SK-N-SH (cell line): Measurements from ENCODE around the gene CDH4. TPM values are rescaled to one million over a fixed set of nuclear protein-coding genes. Genes with fewer than 3 reads are reported as not detected.

Experiments
- CTCF ChIA-PET: fragments of 300-600, 350-600 bp; formaldehyde crosslinking; extraction: SDS; loops from one replicate; lab custom pipeline; 2021; lab: Yijun Ruan, JAX
- POLR2A ChIA-PET: fragments of 350-600 bp; sonication (Branson Sonifier 250); formaldehyde crosslinking; extraction: SDS; loops from one replicate; lab custom pipeline; 2020; ENCODE audit warnings: antibody characterized with exemption, inconsistent platforms; lab: Yijun Ruan, JAX
- DNase-seq: peaks from one replicate; pipeline ENCODE4 v3.0.0; 2012
- H2AFZ ChIP-seq: fragments of 200-600 bp; sonication (generic); 2 replicates; pipeline ENCODE4 v1.8.1; 2016; ENCODE audit warnings: antibody characterized with exemption, mild to moderate bottlenecking, low read depth
- H3F3A ChIP-seq: fragments of 200-600 bp; sonication (generic); replicated peaks from 2 replicates; pipeline ENCODE3; 2016; ENCODE audit warnings: antibody characterized with exemption, mild to moderate bottlenecking; ENCODE audit not compliant: insufficient read depth
- H3K27ac ChIP-seq, 2 experiments: fragments of 200-500 bp in 1 of 2; fragments of 200-600 bp in 1 of 2; sonication (Bioruptor generic) in 1 of 2; sonication (generic), shearing (Covaris generic) in 1 of 2; 2 replicates each; pipeline versions ENCODE4 v1.5.1 to v1.6.1; 2014 to 2016; ENCODE audit warnings: low read depth in 2 of 2, inconsistent platforms in 1 of 2, low read length in 1 of 2, mild to moderate bottlenecking in 1 of 2, mixed read lengths in 1 of 2
- H3K27me3 ChIP-seq: fragments of 200-600 bp; sonication (generic), shearing (Covaris generic); 2 replicates; pipeline ENCODE4 v1.6.1; 2016; ENCODE audit warnings: mixed run types; ENCODE audit not compliant: insufficient read depth
- H3K36me3 ChIP-seq, 2 experiments: fragments of 200-500 bp in 1 of 2; fragments of 200-600 bp in 1 of 2; sonication (Bioruptor generic) in 1 of 2; sonication (generic) in 1 of 2; replicated peaks in 1 of 2; 2 replicates each; pipeline versions ENCODE3 to v1.5.1; 2014 to 2016; ENCODE audit warnings: low read length in 1 of 2, mild to moderate bottlenecking in 1 of 2; ENCODE audit not compliant: insufficient read depth in 2 of 2, control insufficient read depth in 1 of 2
- H3K4me1 ChIP-seq, 2 experiments: fragments of 200-500 bp in 1 of 2; fragments of 200-600 bp in 1 of 2; sonication (Bioruptor generic) in 1 of 2; sonication (generic), shearing (Covaris generic) in 1 of 2; 2 replicates each; pipeline versions ENCODE4 v1.5.1 to v1.6.1; 2014 to 2016; ENCODE audit warnings: low read depth in 1 of 2, low read length in 1 of 2, mixed run types in 1 of 2; ENCODE audit not compliant: insufficient read depth in 2 of 2, control insufficient read depth in 1 of 2
- H3K4me2 ChIP-seq: fragments of 200-600 bp; sonication (generic), shearing (Covaris generic); 2 replicates; pipeline ENCODE4 v1.6.1; 2017; ENCODE audit warnings: mixed run types
- H3K4me3 ChIP-seq, 2 experiments: fragments of 200-500 bp in 1 of 2; fragments of 200-600 bp in 1 of 2; sonication (Bioruptor generic) in 1 of 2; sonication (generic), shearing (Covaris generic) in 1 of 2; 2 replicates each; pipeline versions ENCODE4 v1.5.1 to v1.8.1; 2014 to 2016; ENCODE audit warnings: low read depth in 2 of 2, inconsistent platforms in 1 of 2, low read length in 1 of 2, mild to moderate bottlenecking in 1 of 2, mixed read lengths in 1 of 2, moderate library complexity in 1 of 2
- H3K79me2 ChIP-seq: fragments of 200-600 bp; sonication (generic); 2 replicates; pipeline ENCODE4 v1.8.1; 2017; ENCODE audit warnings: mild to moderate bottlenecking; ENCODE audit not compliant: insufficient read depth
- H3K9ac ChIP-seq: fragments of 200-600 bp; sonication (generic); 2 replicates; pipeline ENCODE4 v1.6.1; 2017; ENCODE audit warnings: mixed run types
- H3K9me2 ChIP-seq: fragments of 200-600 bp; sonication (generic); 2 replicates; pipeline ENCODE4 v1.6.1; 2017; ENCODE audit warnings: mixed run types
- H3K9me3 ChIP-seq: fragments of 200-600 bp; sonication (generic); 2 replicates; pipeline ENCODE4 v1.6.1; 2017; ENCODE audit warnings: mixed run types, mild to moderate bottlenecking, moderate library complexity
- H4K20me1 ChIP-seq: fragments of 200-600 bp; sonication (generic); 2 replicates; pipeline ENCODE4 v1.6.1; 2017; ENCODE audit warnings: mild to moderate bottlenecking, mixed run types; ENCODE audit not compliant: insufficient read depth
- ELF1 ChIP-seq: IDR thresholded peaks from 2 replicates; pipeline ENCODE4 v1.4.0; 2012
- EP300 ChIP-seq, 2 experiments: IDR thresholded peaks; 2 replicates each; pipeline versions ENCODE4 v1.4.0 to v1.6.1; 2012; ENCODE audit warnings: borderline replicate concordance in 1 of 2, low read depth in 1 of 2, low read length in 1 of 2
- EZH2phosphoT487 ChIP-seq: fragments of 200-600 bp; sonication (generic); IDR thresholded peaks from 2 replicates; pipeline ENCODE4 v1.6.1; 2017; ENCODE audit warnings: low read depth, mixed run types, mild to moderate bottlenecking, antibody characterized with exemption, moderate library complexity, borderline replicate concordance
- FOSL2 ChIP-seq: IDR thresholded peaks from 2 replicates; pipeline ENCODE4 v1.4.0; 2012; ENCODE audit warnings: low read depth, mild to moderate bottlenecking, moderate library complexity, borderline replicate concordance
- GABPA ChIP-seq: IDR thresholded peaks from 2 replicates; pipeline ENCODE4 v1.4.0; 2012; ENCODE audit warnings: low read depth, mild to moderate bottlenecking
- GATA2 ChIP-seq: sonication (generic); formaldehyde crosslinking; IDR thresholded peaks from 2 replicates; pipeline ENCODE4 v1.5.0; 2020; ENCODE audit warnings: mild to moderate bottlenecking, missing genetic modification reagents
- MEF2A ChIP-seq: IDR thresholded peaks from 2 replicates; pipeline ENCODE4 v1.4.0; 2012; ENCODE audit warnings: low read depth, borderline replicate concordance
- NRF1 ChIP-seq: IDR thresholded peaks from 2 replicates; pipeline ENCODE4 v1.6.1; 2012; ENCODE audit warnings: low read depth, mild to moderate bottlenecking, low read length
- RCOR1 ChIP-seq: fragments of 150-350 bp; IDR thresholded peaks from 2 replicates; pipeline ENCODE4 v1.6.1; 2017; ENCODE audit warnings: antibody characterized with exemption, low read length
- RXRA ChIP-seq: IDR thresholded peaks from 2 replicates; pipeline ENCODE4 v1.4.0; 2012; ENCODE audit warnings: low read depth, mild to moderate bottlenecking, borderline replicate concordance
- SIN3A ChIP-seq: IDR thresholded peaks from 2 replicates; pipeline ENCODE4 v1.6.1; 2012; ENCODE audit warnings: low read depth, mild to moderate bottlenecking, low read length, moderate library complexity, borderline replicate concordance
- TAF1 ChIP-seq: IDR thresholded peaks from 2 replicates; pipeline ENCODE4 v1.6.1; 2012; ENCODE audit warnings: low read depth, mild to moderate bottlenecking, low read length, moderate library complexity, borderline replicate concordance
- TCF12 ChIP-seq: IDR thresholded peaks from 2 replicates; pipeline ENCODE4 v1.4.0; 2012
- WGBS: methylation state at CpG from one replicate; pipeline ENCODE4 v1.1.6; 2017; ENCODE audit warnings: low lambda C conversion rate; 5-methylcytosine and 5-hydroxymethylcytosine counted together
- polyA plus RNA-seq, 3 experiments: library from polyadenylated mRNA; depleted of rRNA; stranded (reverse); fragments of >200 nt; gene quantifications; 2 replicates each; pipeline ENCODE4 v1.2.3, GENCODE V29; 2012
- TF ChIP-seq, protein P1 (sequence below): IDR thresholded peaks from 2 replicates; pipeline ENCODE4 v1.4.0; 2012; ENCODE audit warnings: low read depth, borderline replicate concordance
- TF ChIP-seq, protein P2 (sequence below): fragments of 150-350 bp; IDR thresholded peaks from 2 replicates; pipeline ENCODE4 v1.6.1; 2017; ENCODE audit warnings: antibody characterized with exemption, low read length, low read depth, borderline replicate concordance

CDH4 gene
- polyA plus RNA-seq, 1 of the 3 experiments (the other 2 are of a cell fraction) = not detected

DNA sequence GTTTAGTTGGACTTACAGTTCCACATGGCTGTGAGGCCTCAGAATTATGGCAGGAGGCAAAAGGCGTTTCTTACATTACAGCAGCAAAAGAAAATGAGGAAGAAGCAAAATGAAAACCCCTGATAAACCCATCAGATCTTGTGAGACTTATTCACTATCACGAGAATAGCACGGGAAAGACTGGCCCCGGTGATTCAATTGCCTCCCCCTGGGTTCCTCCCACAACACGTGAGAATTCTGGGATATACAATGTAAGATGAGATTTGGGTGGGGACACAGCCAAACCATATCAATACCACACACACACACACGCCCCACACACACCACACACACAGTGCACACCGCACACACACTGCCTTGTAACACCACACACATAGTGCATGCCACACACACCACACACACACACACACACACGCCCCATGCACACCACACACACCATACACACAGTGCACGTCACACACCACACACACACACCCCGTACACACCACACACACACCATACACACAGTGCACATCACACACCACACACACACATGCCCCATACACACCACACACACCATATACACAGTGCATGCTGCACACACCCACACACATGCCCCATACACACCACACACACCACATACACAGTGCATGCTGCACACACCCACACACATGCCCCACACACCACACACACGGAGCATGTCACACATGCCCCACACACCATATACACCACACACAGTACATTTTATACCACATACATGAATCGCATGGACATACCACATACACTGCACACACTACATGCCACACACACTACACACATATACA, 503.1 kb downstream of the CDH4 start:
- Histone ChIP-seq H3K36me3 (no peaks in the 10 kb centered on the region), H3F3A (no peaks in the 10 kb centered on the region), H3K9ac (no peak overlapping the region), H3K27me3 (no peaks in the 10 kb centered on the region), H3K9me3 (no peaks in the 10 kb centered on the region), H2AFZ (no peak overlapping the region), H3K9me2 (no peaks in the 10 kb centered on the region), H3K79me2 (no peaks in the 10 kb centered on the region), H3K4me2 (no peak overlapping the region), H3K4me3 (no peak overlapping the region), H4K20me1 (no peaks in the 10 kb centered on the region), H3K27ac (no peak overlapping the region), H3K4me1 (no peaks in the 10 kb centered on the region)
- ChIA-PET CTCF (interaction anchor here (0.8 kb wide), 1 partner anchor 12 kb away, joined by 3 read pairs; no protein-coding TSS in a partner anchor), POLR2A (no interaction called here)
- 61% methylated on average over 12 of the region's 12 CpGs for WGBS
- no peak for TF ChIP-seq ELF1
- TF ChIP-seq FOSL2 = no peak
- no peak for TF ChIP-seq EP300 (IDR thresholded peaks at IDR 0.05; ENCODE audit: borderline replicate concordance in 1 of 2, low read depth in 1 of 2, low read length in 1 of 2)
- no peak for TF ChIP-seq GATA2
- TF ChIP-seq RXRA = no peak
- TF ChIP-seq, protein P1, sequence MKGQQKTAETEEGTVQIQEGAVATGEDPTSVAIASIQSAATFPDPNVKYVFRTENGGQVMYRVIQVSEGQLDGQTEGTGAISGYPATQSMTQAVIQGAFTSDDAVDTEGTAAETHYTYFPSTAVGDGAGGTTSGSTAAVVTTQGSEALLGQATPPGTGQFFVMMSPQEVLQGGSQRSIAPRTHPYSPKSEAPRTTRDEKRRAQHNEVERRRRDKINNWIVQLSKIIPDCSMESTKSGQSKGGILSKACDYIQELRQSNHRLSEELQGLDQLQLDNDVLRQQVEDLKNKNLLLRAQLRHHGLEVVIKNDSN = no peak
- no peak for TF ChIP-seq TCF12
- TF ChIP-seq TAF1 = no peak
- no peak for TF ChIP-seq SIN3A
- no peak for TF ChIP-seq RCOR1
- TF ChIP-seq EZH2phosphoT487 = no peak
- no peak for TF ChIP-seq GABPA
- TF ChIP-seq, protein P2, sequence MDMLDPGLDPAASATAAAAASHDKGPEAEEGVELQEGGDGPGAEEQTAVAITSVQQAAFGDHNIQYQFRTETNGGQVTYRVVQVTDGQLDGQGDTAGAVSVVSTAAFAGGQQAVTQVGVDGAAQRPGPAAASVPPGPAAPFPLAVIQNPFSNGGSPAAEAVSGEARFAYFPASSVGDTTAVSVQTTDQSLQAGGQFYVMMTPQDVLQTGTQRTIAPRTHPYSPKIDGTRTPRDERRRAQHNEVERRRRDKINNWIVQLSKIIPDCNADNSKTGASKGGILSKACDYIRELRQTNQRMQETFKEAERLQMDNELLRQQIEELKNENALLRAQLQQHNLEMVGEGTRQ = no peak
- TF ChIP-seq NRF1 = no peak
- no peak for TF ChIP-seq MEF2A
- DNase-seq = no peak
